ENCODE measurements around the gene RNFT2.
"Not testable (repeated sequence)": the region's sequence is repeated elsewhere in the genome, so short reads cannot be mapped to it uniquely, and the experiment has no call there.

DNA sequence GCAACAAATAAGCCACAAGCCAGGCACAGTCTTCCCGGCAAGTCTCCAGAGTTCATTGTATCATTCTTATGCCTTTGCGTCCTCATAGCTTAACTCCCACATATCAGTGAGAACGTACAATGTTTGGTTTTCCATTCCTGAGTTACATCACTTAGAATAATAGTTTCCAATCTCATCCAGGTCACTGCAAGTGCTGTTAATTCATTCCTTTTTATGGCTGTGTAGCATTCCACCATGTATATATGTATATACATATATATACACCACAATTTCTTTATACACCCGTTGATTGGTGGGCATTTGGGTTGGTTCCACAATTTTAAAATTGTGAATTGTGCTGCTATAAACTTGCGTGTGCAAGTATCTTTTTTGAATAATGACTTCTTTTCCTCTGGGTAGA lies 16.0 kb downstream of the RNFT2 start:
- TF ChIP-seq, protein P1, sequence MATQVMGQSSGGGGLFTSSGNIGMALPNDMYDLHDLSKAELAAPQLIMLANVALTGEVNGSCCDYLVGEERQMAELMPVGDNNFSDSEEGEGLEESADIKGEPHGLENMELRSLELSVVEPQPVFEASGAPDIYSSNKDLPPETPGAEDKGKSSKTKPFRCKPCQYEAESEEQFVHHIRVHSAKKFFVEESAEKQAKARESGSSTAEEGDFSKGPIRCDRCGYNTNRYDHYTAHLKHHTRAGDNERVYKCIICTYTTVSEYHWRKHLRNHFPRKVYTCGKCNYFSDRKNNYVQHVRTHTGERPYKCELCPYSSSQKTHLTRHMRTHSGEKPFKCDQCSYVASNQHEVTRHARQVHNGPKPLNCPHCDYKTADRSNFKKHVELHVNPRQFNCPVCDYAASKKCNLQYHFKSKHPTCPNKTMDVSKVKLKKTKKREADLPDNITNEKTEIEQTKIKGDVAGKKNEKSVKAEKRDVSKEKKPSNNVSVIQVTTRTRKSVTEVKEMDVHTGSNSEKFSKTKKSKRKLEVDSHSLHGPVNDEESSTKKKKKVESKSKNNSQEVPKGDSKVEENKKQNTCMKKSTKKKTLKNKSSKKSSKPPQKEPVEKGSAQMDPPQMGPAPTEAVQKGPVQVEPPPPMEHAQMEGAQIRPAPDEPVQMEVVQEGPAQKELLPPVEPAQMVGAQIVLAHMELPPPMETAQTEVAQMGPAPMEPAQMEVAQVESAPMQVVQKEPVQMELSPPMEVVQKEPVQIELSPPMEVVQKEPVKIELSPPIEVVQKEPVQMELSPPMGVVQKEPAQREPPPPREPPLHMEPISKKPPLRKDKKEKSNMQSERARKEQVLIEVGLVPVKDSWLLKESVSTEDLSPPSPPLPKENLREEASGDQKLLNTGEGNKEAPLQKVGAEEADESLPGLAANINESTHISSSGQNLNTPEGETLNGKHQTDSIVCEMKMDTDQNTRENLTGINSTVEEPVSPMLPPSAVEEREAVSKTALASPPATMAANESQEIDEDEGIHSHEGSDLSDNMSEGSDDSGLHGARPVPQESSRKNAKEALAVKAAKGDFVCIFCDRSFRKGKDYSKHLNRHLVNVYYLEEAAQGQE (tag by site-specific recombination; IDR thresholded peaks at IDR 0.05): not testable (repeated sequence)
- TF ChIP-seq ZNF221 (tag by site-specific recombination; IDR thresholded peaks at IDR 0.05; ENCODE audit: borderline replicate concordance); ZNF473 (tag by site-specific recombination; IDR thresholded peaks at IDR 0.05); CTCF (tag by site-specific recombination; IDR thresholded peaks at IDR 0.05); ZBTB7A (tag by site-specific recombination; IDR thresholded peaks at IDR 0.05; ENCODE audit: low read depth); KLF9 (tag by site-specific recombination; IDR thresholded peaks at IDR 0.05; ENCODE audit: low read depth); ZSCAN16 (tag by site-specific recombination; IDR thresholded peaks at IDR 0.05): not testable (repeated sequence)
- TF ChIP-seq, protein P2, sequence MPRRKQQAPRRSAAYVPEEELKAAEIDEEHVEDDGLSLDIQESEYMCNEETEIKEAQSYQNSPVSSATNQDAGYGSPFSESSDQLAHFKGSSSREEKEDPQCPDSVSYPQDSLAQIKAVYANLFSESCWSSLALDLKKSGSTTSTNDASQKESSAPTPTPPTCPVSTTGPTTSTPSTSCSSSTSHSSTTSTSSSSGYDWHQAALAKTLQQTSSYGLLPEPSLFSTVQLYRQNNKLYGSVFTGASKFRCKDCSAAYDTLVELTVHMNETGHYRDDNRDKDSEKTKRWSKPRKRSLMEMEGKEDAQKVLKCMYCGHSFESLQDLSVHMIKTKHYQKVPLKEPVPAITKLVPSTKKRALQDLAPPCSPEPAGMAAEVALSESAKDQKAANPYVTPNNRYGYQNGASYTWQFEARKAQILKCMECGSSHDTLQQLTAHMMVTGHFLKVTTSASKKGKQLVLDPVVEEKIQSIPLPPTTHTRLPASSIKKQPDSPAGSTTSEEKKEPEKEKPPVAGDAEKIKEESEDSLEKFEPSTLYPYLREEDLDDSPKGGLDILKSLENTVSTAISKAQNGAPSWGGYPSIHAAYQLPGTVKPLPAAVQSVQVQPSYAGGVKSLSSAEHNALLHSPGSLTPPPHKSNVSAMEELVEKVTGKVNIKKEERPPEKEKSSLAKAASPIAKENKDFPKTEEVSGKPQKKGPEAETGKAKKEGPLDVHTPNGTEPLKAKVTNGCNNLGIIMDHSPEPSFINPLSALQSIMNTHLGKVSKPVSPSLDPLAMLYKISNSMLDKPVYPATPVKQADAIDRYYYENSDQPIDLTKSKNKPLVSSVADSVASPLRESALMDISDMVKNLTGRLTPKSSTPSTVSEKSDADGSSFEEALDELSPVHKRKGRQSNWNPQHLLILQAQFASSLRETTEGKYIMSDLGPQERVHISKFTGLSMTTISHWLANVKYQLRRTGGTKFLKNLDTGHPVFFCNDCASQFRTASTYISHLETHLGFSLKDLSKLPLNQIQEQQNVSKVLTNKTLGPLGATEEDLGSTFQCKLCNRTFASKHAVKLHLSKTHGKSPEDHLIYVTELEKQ (tag by site-specific recombination; IDR thresholded peaks at IDR 0.05; ENCODE audit: borderline replicate concordance): not testable (repeated sequence)
